Vagina (tissue), 2 donors: ENCODE results near the gene PYGM. TPM values are rescaled to one million over a fixed set of nuclear protein-coding genes. Genes with fewer than 3 reads are reported as not detected.
A peak's percentile ranks its signal among the peaks of the same experiment; 100 is the strongest.

Experiments
- DNase-seq, 2 donors: peaks; one replicate each; pipeline ENCODE4 v3.0.0-alpha.2; 2017; ENCODE audit errors: extremely low spot score in 2 of 2
- H3K27ac ChIP-seq: fragments of 200-600 bp; sonication (generic); one replicate; pipeline ENCODE4 v1.5.1; 2019
- H3K27me3 ChIP-seq: fragments of 200-600 bp; sonication (generic); one replicate; pipeline ENCODE4 v1.5.1; 2019
- H3K36me3 ChIP-seq, 2 donors: fragments of 200-600 bp; sonication (generic); one replicate each; pipeline ENCODE4 v1.5.1; 2017 to 2019
- H3K4me1 ChIP-seq: fragments of 200-600 bp; sonication (generic); one replicate; pipeline ENCODE4 v1.5.1; 2019
- H3K4me3 ChIP-seq, 2 donors: fragments of 200-600 bp; sonication (generic); 1 replicate in 1 of 2; 2 replicates in 1 of 2; pipeline ENCODE4 v1.5.1; 2016 to 2019
- H3K9me3 ChIP-seq: fragments of 200-600 bp; sonication (generic); one replicate; pipeline ENCODE4 v1.5.1; 2019
- POLR2A ChIP-seq, 2 donors: fragments of 450-650 bp; IDR thresholded peaks; one replicate each; pipeline ENCODE4 v1.6.1; 2017; ENCODE audit warnings: antibody characterized with exemption in 2 of 2, mild to moderate bottlenecking in 2 of 2, moderate library complexity in 2 of 2
- POLR2AphosphoS5 ChIP-seq, 2 donors: sonication (generic); formaldehyde crosslinking; IDR thresholded peaks; one replicate each; pipeline ENCODE4 v1.9.0; 2017; ENCODE audit warnings: antibody characterized with exemption in 2 of 2, mild to moderate bottlenecking in 2 of 2, low read depth in 1 of 2; ENCODE audit not compliant: insufficient read depth in 1 of 2
- intact Hi-C: fragments of 100-400 bp; cut with DNase I; formaldehyde crosslinking; loops from one replicate; pipeline ENCODE4 v1.15.1; 2023
- total RNA-seq: library from RNA; depleted of rRNA; stranded (reverse); fragments of >200 nt; gene quantifications from one replicate; pipeline ENCODE4 v1.2.3, GENCODE V29; 2016
- TF ChIP-seq, protein P1 (sequence below), 3 experiments: fragments of 450-650 bp in 2 of 3; fragments of 200-600 bp in 1 of 3; sonication (generic) in 1 of 3; IDR thresholded peaks; one replicate each; pipeline ENCODE4 v1.5.1; 2017 to 2019; ENCODE audit warnings: antibody characterized with exemption in 3 of 3, mild to moderate bottlenecking in 2 of 3, moderate library complexity in 2 of 3

Gene PYGM
- total RNA-seq, 1 donor from 2014 or later = 0.98 TPM

DNA sequence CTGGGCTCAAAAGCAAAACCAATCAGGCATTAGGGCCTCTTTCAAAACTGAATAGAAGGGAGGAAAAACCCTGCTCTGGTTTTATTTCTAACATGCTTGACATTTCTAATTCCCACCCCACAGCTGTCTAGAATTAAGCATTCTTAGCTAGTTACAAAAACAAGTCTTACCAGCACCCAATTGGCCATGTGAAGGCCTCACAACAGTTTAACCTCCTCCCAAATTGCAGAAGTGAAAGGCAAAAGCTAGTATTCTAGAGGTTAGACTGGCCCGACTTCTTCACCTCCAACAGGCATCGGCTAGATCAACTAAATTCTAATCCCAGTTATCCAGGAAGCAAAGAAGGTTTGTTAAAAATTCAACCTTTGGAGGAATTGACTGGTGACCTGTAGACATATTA lies 12.1 kb upstream of the PYGM start:
- Histone ChIP-seq H3K9me3 (no peaks in the 10 kb centered on the region), H3K27me3 (no peaks in the 10 kb centered on the region), H3K4me3 (no peak overlapping the region), H3K27ac (no peak overlapping the region), H3K36me3 (peaks cover 12 to 95% of the 10 kb centered on the region in 2 donors), H3K4me1 (peaks cover 52% of the 10 kb centered on the region)
- intact Hi-C loops = no loop called here
- TF ChIP-seq, protein P1, sequence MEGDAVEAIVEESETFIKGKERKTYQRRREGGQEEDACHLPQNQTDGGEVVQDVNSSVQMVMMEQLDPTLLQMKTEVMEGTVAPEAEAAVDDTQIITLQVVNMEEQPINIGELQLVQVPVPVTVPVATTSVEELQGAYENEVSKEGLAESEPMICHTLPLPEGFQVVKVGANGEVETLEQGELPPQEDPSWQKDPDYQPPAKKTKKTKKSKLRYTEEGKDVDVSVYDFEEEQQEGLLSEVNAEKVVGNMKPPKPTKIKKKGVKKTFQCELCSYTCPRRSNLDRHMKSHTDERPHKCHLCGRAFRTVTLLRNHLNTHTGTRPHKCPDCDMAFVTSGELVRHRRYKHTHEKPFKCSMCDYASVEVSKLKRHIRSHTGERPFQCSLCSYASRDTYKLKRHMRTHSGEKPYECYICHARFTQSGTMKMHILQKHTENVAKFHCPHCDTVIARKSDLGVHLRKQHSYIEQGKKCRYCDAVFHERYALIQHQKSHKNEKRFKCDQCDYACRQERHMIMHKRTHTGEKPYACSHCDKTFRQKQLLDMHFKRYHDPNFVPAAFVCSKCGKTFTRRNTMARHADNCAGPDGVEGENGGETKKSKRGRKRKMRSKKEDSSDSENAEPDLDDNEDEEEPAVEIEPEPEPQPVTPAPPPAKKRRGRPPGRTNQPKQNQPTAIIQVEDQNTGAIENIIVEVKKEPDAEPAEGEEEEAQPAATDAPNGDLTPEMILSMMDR (IDR thresholded peaks at IDR 0.05) = no peak
- TF ChIP-seq POLR2A (IDR thresholded peaks at IDR 0.05) (no peak), POLR2AphosphoS5 (IDR thresholded peaks at IDR 0.05; ENCODE audit: insufficient read depth in 1 of 2, low read depth in 1 of 2) (no peak)
- DNase-seq = no peak

DNA sequence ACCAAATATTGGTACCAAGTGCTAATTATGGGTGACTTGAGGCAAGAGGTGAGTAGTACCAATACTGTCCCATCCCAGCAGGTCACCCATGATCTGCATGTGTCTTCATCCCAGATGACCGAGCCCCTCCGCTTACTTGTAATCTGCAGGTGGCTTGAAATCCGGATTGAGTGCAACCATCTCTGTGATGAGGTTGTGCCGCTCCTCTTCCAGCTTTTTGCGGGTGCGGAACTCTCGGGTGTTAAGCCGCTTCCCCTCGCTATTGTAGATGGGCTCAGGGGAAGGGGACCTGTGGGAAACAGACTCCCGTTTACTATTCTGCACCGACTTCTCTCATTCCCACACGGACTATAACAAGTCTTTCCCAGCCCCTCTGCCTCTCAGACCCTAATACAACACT lies 10.3 kb upstream of the PYGM start:
- TF ChIP-seq POLR2A (IDR thresholded peaks at IDR 0.05) = no peak
- TF ChIP-seq POLR2AphosphoS5 (IDR thresholded peaks at IDR 0.05; ENCODE audit: insufficient read depth in 1 of 2, low read depth in 1 of 2) = no peak
- TF ChIP-seq, protein P1 (IDR thresholded peaks at IDR 0.05) = no peak
- H3K27me3 ChIP-seq = no peaks in the 10 kb centered on the region
- DNase-seq = no peak
- peaks cover 12 to 98% of the 10 kb centered on the region in 2 donors for H3K36me3 ChIP-seq
- intact Hi-C loops = no loop called here
- no peaks in the 10 kb centered on the region for H3K9me3 ChIP-seq
- H3K27ac ChIP-seq = no peak overlapping the region
- H3K4me3 ChIP-seq = no peak overlapping the region
- H3K4me1 ChIP-seq = peaks cover 38% of the 10 kb centered on the region

DNA sequence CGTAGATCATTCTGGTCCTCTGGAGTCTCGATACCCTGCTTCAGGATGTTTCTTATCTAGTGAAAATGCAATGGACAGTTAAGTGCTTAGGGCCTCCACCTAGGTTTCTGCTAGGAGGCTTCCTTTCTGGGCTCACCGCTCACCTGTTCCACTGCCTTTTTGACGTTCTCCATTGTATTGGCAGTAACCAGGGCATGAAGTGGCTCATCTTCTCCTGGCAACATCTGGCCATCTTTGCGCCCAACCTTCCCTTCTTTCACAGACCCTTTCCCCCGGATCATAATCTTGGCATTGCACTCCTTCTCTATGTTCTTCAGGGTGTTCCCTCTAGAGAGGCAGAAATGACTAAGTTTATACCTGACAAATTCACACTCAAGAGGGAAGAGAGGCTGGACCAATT lies 9.5 kb upstream of the PYGM start:
- peaks cover 38% of the 10 kb centered on the region for H3K4me1 ChIP-seq
- H3K4me3 ChIP-seq = no peak overlapping the region
- H3K27ac ChIP-seq = no peak overlapping the region
- DNase-seq = no peak
- intact Hi-C loops = no loop called here
- TF ChIP-seq, protein P1 (IDR thresholded peaks at IDR 0.05) = no peak
- TF ChIP-seq POLR2AphosphoS5 (IDR thresholded peaks at IDR 0.05; ENCODE audit: insufficient read depth in 1 of 2, low read depth in 1 of 2) (no peak), POLR2A (IDR thresholded peaks at IDR 0.05) (no peak)
- H3K27me3 ChIP-seq = no peaks in the 10 kb centered on the region
- H3K36me3 ChIP-seq = peaks cover 12 to 98% of the 10 kb centered on the region in 2 donors
- H3K9me3 ChIP-seq = no peaks in the 10 kb centered on the region

DNA sequence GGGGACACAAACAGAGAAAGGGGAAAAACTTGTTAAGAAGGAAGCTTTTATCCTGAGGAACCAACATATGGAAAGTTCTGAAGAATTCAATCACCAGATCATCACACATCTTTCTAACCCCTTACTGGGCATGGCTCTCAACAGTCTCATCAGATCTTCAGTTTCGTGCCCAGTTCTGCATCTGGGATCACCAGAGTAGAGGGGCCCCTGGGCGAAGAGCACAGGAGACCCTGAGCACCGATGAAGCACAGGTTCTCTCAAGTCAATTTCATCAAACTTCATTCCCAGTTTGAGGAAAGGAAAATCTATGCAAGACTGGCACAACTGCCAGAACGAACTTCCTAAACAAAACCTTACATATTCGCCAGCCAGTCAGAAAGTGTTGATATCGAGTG lies 8.5 kb upstream of the PYGM start:
- DNase-seq = no peak
- Histone ChIP-seq H3K9me3 (no peaks in the 10 kb centered on the region), H3K4me1 (peaks cover 38% of the 10 kb centered on the region), H3K4me3 (no peak overlapping the region), H3K27me3 (no peaks in the 10 kb centered on the region), H3K36me3 (peaks cover 12 to 98% of the 10 kb centered on the region in 2 donors), H3K27ac (no peak overlapping the region)
- intact Hi-C loops = no loop called here
- TF ChIP-seq, protein P1 (IDR thresholded peaks at IDR 0.05) = no peak
- TF ChIP-seq POLR2AphosphoS5 (IDR thresholded peaks at IDR 0.05; ENCODE audit: insufficient read depth in 1 of 2, low read depth in 1 of 2) (no peak), POLR2A (IDR thresholded peaks at IDR 0.05) (no peak)

DNA sequence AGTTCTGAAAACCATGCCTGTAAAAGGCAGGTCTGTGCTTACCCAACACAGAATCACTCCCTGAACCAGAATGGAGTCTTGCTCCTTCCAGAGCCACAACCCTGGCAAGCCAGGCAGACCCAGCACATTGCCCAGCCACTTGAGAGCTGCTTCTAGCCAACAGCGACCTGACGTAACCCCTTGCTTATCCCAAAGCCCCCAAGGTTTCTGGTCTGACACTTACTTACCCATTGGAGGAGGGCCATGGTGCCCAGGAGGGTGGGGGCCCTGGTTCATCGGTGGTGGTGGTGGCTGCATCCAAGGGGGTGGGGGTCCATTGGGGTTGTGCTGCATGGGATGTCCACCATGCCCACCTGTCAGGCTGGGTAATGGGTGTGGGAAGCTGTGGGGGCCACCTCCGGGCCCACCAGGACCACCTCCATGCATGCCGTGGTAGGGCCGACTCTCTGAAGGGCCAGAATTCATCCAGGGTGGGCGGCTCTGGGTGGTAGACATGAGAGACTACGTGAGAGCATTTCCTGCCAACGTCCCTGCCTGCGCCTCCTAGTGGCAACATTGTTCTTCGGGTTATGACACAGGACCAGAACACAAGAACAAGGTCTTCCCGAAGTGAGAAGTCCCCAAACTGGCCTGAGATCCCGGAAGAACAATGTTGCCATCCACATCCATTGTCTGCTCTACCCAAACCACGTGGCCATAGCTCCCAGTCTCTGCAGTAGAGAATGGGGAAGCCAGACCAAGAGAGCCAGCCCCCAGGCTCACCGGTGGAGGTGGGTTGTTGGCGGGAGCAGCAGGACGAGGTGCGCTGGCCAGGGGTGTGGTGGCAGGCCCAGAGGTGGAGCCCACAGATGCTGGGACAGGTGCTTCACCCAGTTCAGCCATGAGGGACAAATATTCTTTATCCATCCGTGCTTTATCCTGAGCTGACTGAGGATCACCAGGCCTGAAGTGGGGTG lies 7.8 kb upstream of the PYGM start:
- H3K9me3 ChIP-seq = no peaks in the 10 kb centered on the region
- intact Hi-C loops = no loop called here
- H3K4me3 ChIP-seq = no peak overlapping the region
- H3K27ac ChIP-seq = no peak overlapping the region
- no peak for DNase-seq
- H3K27me3 ChIP-seq = no peaks in the 10 kb centered on the region
- H3K4me1 ChIP-seq = peaks cover 38% of the 10 kb centered on the region
- H3K36me3 ChIP-seq = peaks cover 12 to 98% of the 10 kb centered on the region in 2 donors
- TF ChIP-seq, protein P1 (IDR thresholded peaks at IDR 0.05) = peak; percentile 39 to 45 (median 40)
- TF ChIP-seq POLR2A (IDR thresholded peaks at IDR 0.05) = no peak
